Prostate gland (tissue), 2 donors: ENCODE data around the gene FBXO34. TPM values are rescaled to one million over a fixed set of nuclear protein-coding genes. Genes with fewer than 3 reads are reported as not detected.

Experiments
- DNase-seq: peaks from one replicate; pipeline ENCODE4 v3.0.0-alpha.2; 2019; ENCODE audit warnings: low spot score
- H3K27ac ChIP-seq, 2 donors: fragments of 200-600 bp; sonication (generic); 2 replicates each; pipeline ENCODE4 v1.5.1; 2017 to 2019
- H3K27me3 ChIP-seq: fragments of 200-600 bp; sonication (generic); replicated peaks from 2 replicates; pipeline ENCODE4 v1.5.1; 2019; ENCODE audit not compliant: insufficient read depth
- H3K36me3 ChIP-seq, 2 donors: fragments of 200-600 bp; sonication (generic); 1 replicate in 1 of 2; 2 replicates in 1 of 2; pipeline versions ENCODE4 v1.5.1 to v1.8.1; 2017 to 2019
- H3K4me1 ChIP-seq: fragments of 200-600 bp; sonication (generic); replicated peaks from 2 replicates; pipeline ENCODE4 v1.5.1; 2019
- H3K4me3 ChIP-seq, 2 donors: fragments of 200-600 bp; sonication (generic); 2 replicates each; pipeline ENCODE4 v1.5.1; 2017 to 2019
- H3K9me3 ChIP-seq: fragments of 200-600 bp; sonication (generic); 2 replicates; pipeline ENCODE4 v1.5.1; 2017
- CTCF ChIP-seq, 4 experiments: fragments of 200-600 bp in 2 of 4; fragments of 450-650 bp in 2 of 4; sonication (generic) in 2 of 4; IDR thresholded peaks; 1 replicate in 3 of 4; 2 replicates in 1 of 4; pipeline ENCODE4 v1.5.1; 2016 to 2019; ENCODE audit warnings: antibody characterized with exemption in 4 of 4, mild to moderate bottlenecking in 2 of 4, moderate library complexity in 2 of 4
- POLR2A ChIP-seq: fragments of 450-650 bp; IDR thresholded peaks from one replicate; pipeline ENCODE4 v1.6.1; 2016; ENCODE audit warnings: antibody characterized with exemption, mild to moderate bottlenecking
- POLR2AphosphoS5 ChIP-seq: sonication (generic); formaldehyde crosslinking; IDR thresholded peaks from one replicate; pipeline ENCODE4 v1.6.1; 2017; ENCODE audit warnings: antibody characterized with exemption
- WGBS: methylation state at CpG from one replicate; pipeline ENCODE4 v1.1.5; 2018; 5-methylcytosine and 5-hydroxymethylcytosine counted together
- intact Hi-C: fragments of 100-400 bp; cut with DNase I; formaldehyde crosslinking; loops from one replicate; pipeline ENCODE4 v1.14.2; 2022
- total RNA-seq, 2 donors: library from RNA; depleted of rRNA; stranded (reverse); fragments of >200 nt; gene quantifications; one replicate each; pipeline ENCODE4 v1.1.0, GENCODE V29; 2016

FBXO34 gene
- total RNA-seq, 2 donors from 2014 or later, result 37.8 to 73.3 TPM

DNA sequence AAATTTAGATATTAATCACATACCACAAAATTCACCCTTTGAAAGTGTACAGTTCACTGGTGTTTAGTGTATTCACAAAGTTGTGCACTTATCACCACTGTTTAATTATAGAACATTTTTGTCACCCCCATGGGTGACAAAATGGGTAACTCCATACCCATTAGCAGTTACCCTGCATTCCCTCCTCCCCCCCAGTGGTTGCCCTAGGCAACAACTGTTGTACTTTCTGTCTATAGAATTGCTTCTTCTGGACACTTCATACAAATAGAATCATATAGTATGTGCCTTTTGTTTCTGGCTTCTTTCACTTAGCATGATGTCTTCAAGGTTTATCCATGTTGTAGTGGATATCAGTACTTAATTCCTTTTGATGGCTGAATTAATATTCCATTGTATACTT lies 52.7 kb downstream of the FBXO34 start:
- H3K4me1 ChIP-seq, result no peaks in the 10 kb centered on the region
- no peaks in the 10 kb centered on the region for H3K36me3 ChIP-seq
- H3K27me3 ChIP-seq, result no peaks in the 10 kb centered on the region
- DNase-seq, result no peak
- no peak overlapping the region for H3K27ac ChIP-seq
- intact Hi-C loops, result no loop called here
- H3K9me3 ChIP-seq, result no peaks in the 10 kb centered on the region
- TF ChIP-seq POLR2AphosphoS5 (no peak), POLR2A (no peak), CTCF (IDR thresholded peaks at IDR 0.05) (no peak)
- H3K4me3 ChIP-seq, result no peak overlapping the region

DNA sequence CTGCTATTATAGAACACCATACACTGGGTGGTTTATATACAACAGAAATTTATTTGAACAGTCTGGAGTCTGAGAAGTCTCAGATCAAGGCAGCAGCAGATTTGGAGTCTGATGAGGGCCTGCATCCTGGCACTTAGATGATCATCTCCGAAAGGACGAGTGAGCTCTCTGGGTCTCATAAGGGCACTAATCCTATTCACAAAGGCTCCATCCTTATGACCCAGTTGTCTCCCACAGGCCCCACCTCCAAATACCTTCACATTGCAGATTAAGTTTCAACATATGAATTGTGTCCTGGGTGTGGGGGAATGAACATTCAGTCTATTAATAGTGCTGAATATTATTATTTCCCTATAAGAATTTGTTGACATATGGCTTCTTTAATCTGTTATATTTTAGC lies 53.6 kb downstream of the FBXO34 start:
- 98% methylated on average over 2 of the region's 2 CpGs for WGBS
- Histone ChIP-seq H3K4me3 (no peak overlapping the region), H3K36me3 (no peaks in the 10 kb centered on the region), H3K27me3 (no peaks in the 10 kb centered on the region), H3K27ac (no peak overlapping the region), H3K4me1 (no peaks in the 10 kb centered on the region), H3K9me3 (no peaks in the 10 kb centered on the region)
- no peak for DNase-seq
- TF ChIP-seq POLR2AphosphoS5, result no peak
- TF ChIP-seq CTCF (IDR thresholded peaks at IDR 0.05), result no peak
- no peak for TF ChIP-seq POLR2A
- intact Hi-C loops, result no loop called here

DNA sequence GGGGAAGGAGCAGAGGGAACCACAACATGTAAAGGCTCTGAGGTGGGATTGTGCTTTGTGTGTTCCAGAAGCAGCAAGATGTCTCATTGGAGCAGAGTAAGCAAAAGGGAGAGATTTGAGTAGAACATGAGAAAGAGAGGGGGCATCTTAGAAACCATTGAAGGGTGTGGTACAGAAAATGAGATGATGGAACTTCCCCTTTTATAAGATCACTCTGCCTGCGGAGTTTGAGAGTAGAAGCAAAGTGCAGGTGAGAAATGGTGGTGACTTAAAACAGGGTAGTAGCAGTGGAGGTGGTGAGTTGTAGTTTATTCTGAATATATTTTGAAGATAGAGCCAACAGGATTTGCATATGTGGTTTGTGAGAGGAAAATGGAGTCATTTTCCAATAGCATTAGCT lies 56.0 kb downstream of the FBXO34 start:
- no peak overlapping the region for H3K27ac ChIP-seq
- 91% methylated on average over 1 of the region's 1 CpG for WGBS
- H3K4me3 ChIP-seq, result no peak overlapping the region
- H3K36me3 ChIP-seq, result no peaks in the 10 kb centered on the region
- TF ChIP-seq CTCF (IDR thresholded peaks at IDR 0.05) (no peak), POLR2AphosphoS5 (no peak), POLR2A (no peak)
- no peaks in the 10 kb centered on the region for H3K4me1 ChIP-seq
- H3K27me3 ChIP-seq, result no peaks in the 10 kb centered on the region
- no peak for DNase-seq
- no peaks in the 10 kb centered on the region for H3K9me3 ChIP-seq
- intact Hi-C loops, result no loop called here

DNA sequence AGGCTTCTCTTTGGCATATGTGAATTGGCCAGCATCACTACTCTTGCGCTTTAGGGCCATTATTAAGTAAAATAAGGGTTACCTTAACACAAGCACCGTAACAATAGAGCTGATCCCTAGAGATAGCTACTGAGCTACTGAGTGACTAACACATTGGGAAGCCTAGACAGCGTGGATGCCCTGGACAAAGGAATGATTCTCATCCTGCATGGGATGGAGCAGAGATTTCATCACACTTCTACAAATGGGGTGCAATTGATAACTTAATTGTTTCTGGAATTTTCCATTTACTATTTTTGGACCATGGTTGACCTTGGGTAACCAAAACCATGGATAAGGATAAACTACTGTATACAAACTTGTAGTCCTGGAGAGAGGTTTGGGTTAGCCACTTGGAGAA lies 57.1 kb downstream of the FBXO34 start:
- TF ChIP-seq POLR2A, result no peak
- TF ChIP-seq POLR2AphosphoS5, result no peak
- no peak for TF ChIP-seq CTCF (IDR thresholded peaks at IDR 0.05)
- intact Hi-C loops, result no loop called here
- Histone ChIP-seq H3K27me3 (no peaks in the 10 kb centered on the region), H3K4me3 (no peak overlapping the region), H3K36me3 (no peaks in the 10 kb centered on the region), H3K4me1 (peaks cover 6% of the 10 kb centered on the region), H3K9me3 (no peaks in the 10 kb centered on the region), H3K27ac (no peak overlapping the region)
- WGBS, result 99% methylated on average over 3 of the region's 3 CpGs
- no peak for DNase-seq

DNA sequence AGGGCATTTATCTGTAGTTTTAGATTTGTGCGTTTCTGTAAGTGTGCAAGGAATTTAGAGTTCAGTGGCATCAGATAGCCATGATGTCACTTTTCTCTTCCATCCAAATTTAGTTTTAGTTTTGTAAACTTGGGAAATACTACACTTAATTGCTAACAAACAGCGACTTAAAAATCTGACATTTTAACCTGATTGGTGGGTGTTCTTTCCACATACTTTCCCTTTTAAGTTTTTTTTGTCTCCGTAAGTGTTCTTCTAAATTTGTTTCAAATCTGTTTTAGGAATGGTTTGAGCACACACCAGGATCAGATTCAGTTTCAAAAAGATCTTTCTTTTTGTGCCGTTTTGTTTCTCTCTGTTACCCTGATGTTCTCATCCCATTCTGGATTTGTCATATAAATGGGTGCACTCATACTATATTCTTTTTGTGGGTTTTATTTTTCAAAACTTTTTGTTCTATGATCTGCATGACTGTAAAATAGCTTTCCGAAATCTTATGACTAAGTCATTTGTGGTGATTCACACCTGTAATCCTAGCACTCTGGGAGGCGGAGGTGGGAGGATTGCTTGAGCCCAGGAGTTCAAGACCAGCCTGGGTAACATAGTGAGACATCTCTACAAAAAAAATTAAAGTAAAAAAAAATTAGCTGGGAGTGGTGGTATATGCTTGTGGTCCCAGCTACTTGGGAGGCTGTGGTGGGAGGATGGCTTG lies 58.9 kb downstream of the FBXO34 start:
- no peak overlapping the region for H3K4me3 ChIP-seq
- peaks cover 12% of the 10 kb centered on the region for H3K4me1 ChIP-seq
- no peak overlapping the region for H3K27ac ChIP-seq
- no peaks in the 10 kb centered on the region for H3K36me3 ChIP-seq
- TF ChIP-seq CTCF (IDR thresholded peaks at IDR 0.05) (no peak), POLR2AphosphoS5 (no peak), POLR2A (no peak)
- 59% methylated on average over 6 of the region's 6 CpGs for WGBS
- no peak for DNase-seq
- intact Hi-C loops, result no loop called here
- H3K9me3 ChIP-seq, result no peaks in the 10 kb centered on the region
- H3K27me3 ChIP-seq, result no peaks in the 10 kb centered on the region
